OCI-LY7 (cell line): ENCODE data around the gene MNS1.

Experiments used
- EZH2phosphoT487 ChIP-seq: fragments of 200-600 bp; sonication (generic); IDR thresholded peaks from 2 replicates; pipeline ENCODE4 v1.6.1; 2018; ENCODE audit warnings: low read depth, borderline replicate concordance, mild to moderate bottlenecking, mixed run types, antibody characterized with exemption, low read length, moderate library complexity, mixed read lengths
- TF ChIP-seq, protein P1 (sequence below): fragments of 200-600 bp; sonication (generic); conservative IDR thresholded peaks from 2 replicates; pipeline ENCODE4 v1.5.1; 2014; ENCODE audit warnings: mild to moderate bottlenecking, antibody characterized with exemption, low read length, moderate library complexity, mixed read lengths

- TF ChIP-seq, protein P1, sequence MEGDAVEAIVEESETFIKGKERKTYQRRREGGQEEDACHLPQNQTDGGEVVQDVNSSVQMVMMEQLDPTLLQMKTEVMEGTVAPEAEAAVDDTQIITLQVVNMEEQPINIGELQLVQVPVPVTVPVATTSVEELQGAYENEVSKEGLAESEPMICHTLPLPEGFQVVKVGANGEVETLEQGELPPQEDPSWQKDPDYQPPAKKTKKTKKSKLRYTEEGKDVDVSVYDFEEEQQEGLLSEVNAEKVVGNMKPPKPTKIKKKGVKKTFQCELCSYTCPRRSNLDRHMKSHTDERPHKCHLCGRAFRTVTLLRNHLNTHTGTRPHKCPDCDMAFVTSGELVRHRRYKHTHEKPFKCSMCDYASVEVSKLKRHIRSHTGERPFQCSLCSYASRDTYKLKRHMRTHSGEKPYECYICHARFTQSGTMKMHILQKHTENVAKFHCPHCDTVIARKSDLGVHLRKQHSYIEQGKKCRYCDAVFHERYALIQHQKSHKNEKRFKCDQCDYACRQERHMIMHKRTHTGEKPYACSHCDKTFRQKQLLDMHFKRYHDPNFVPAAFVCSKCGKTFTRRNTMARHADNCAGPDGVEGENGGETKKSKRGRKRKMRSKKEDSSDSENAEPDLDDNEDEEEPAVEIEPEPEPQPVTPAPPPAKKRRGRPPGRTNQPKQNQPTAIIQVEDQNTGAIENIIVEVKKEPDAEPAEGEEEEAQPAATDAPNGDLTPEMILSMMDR: no peak
- no peak for TF ChIP-seq EZH2phosphoT487
Observed at GRCh38 chr15:56495533-56495932, 30.6 kb upstream of the MNS1 start.
